Mucosa of gallbladder (tissue), 1 donor: ENCODE results near the gene ARPIN. TPM values are rescaled to one million over a fixed set of nuclear protein-coding genes. Genes with fewer than 3 reads are reported as not detected.
"Not testable (repeated sequence)": the region's sequence is repeated elsewhere in the genome, so short reads cannot be mapped to it uniquely, and the experiment has no call there.

Experiments used
- DNase-seq: peaks from one replicate; pipeline ENCODE4 v3.0.0-alpha.2; 2020; ENCODE audit warnings: low spot score
- total RNA-seq: library from RNA; stranded (reverse); gene quantifications from one replicate; pipeline ENCODE4 v1.2.1, GENCODE V29; 2021
- donor health status: DM: no; HTN: no; CAD: no.

Gene ARPIN
- total RNA-seq, 1 donor from 2014 or later: 23.3 TPM

DNA sequence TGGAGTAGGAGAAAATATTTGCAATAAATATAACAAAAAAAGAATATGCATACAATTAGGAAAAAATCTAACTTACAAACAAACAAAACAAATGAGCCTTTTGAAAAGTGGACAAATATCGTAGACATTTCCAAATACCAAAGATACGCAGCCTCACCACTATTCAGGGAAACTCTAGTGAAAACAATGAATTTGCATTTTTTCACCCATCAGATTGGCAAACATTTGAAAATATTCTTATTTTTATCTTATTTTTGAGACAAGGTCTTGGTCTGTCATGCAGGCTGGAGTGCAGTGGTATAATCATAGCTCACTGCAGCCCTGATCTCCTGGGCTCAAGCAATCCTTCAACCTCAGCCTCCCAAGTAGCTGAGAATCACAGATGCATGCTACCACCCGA lies 34.4 kb downstream of the ARPIN start:
- no peak for DNase-seq

DNA sequence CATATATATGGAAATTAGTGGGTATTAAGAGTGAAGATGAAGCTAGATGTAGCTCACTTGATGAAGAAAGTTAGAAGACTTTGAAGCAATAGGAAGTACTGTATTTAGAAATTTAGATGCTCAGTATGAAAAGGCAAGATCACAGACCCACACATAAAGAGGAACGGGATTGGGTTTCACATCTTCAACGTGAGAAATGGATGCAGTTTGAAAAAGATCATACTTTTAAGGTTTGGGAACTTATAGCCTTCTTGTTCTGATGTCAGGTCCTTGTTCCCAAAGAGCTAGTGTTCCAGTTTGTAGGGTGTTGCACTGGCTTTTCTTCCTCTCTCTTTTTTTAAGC lies 35.7 kb downstream of the ARPIN start:
- no peak for DNase-seq

DNA sequence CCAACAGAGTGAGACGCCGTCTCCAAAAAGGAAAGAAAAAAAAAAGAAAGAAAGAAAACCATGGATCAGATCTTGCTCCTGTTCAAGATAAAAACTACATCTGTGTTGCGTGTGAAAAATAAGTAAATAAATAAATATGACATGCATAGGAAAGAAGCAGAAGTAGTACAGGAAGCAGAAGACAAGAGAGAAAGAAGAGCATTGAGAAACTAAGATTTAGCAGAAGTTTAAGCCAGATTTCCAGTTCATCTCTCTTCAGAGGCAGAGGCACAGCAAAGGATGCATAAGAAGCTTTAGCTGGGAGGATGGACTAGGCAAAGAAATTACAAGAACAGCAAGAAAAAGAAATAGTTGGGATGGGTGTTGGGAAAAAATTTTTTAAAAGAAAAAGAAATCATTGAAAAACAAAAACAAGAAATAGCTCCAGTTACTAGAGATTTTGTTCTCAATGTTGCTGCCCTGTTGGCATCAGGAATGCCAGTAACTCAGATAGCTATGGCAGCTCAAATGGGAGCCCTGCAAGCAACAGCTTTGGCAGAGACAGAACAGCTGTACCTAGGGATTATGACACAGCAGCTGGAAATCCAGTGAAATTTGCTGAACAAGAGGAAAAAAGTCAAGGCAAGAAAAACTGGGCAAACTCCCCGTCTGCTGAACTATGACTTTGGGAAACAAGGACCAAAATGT lies 36.2 kb downstream of the ARPIN start:
- no peak for DNase-seq

DNA sequence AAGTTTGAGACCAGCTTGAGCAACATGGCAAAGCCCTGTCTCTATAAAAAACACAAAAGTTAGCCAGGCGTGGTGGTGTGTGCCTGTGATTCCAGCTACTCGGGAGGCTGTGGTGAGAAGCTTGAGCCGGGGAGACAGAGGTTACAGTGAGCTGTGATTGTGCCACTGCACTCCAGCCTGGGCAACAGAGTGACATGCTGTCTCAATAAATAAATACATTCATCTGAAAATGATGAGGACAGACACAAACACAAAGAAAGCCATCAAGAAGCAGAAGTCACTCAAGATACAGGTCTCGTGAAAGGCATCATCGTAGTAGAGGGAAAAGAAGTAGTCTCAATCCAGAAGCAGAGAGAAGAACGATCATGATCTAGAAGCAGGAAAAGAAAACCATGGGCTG lies 37.0 kb downstream of the ARPIN start:
- DNase-seq: no peak

DNA sequence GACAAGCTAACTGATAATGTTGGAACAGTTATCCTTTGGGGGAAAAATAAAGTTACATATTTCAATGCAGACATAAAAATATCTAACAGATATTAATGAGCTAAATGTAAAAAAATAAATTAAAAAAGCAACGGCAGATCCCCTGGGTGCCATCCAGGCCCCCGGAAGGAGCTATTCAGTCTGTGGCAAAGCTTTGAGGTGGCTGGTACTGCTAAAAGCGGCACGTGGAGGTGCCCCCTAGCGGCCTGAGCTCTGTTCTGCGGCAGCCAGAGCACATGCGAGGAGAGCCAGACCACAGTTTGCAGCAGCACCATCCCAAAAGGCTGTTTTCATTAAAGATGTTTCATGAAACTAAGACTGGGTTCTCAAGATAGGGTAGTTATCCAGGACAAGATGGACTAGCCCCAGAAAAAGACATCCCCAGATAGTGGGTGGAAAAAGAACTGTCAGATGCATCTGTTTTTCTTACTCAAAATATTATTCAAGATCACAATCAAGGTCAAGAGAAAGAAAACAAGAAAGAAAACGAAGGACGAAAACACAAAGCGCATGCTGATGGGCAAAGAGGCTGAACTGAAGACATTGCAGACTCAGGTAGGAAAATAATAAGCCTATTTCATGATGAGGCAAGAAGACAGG lies 37.7 kb downstream of the ARPIN start:
- peak; percentile 83 for DNase-seq

DNA sequence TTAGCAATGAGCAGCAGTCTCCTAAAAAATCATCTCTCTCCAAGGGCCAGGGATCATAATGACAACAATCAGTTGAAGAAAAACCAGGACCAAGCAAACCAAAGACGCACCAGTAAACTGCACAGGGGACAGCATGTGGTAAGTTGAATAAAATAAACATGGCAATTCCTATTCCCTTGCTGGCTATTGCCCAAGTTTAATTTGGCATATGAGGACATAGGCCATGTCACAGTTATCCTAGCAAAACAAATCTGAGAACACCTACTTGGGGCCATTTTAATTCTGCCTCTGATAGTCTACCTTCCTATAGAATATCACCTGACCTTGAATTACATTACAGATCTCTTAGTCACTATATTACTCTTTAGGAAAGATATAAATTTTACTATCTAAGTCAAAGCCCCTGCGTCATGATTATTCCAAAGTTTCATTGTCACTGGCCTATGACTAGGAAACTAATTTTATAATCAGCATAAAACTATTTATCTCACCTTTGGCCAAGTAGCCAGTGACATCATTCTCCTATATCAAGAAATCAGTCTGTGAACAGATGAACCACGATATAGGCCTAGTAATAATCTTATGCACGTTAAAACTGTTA lies 42.0 kb downstream of the ARPIN start:
- no peak for DNase-seq

DNA sequence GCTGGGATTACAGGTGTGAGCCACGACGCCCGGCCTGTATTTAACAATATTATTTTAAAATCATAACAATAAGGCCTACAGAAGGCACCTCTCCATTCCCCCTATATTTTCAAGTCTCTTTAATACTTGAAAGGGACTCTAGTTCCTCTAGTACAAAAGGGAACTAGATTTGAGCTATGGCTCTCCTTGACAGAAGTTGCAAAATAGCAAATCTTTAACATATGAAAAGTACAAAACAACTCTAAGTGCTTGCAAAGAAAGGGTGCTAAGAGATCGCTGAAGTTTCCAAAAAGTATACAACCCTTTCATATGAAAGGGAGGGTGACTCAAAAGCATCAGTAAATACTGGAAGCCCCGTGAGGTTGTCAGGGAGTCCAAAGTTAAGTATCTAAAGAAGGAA lies 42.7 kb downstream of the ARPIN start:
- DNase-seq: no peak

DNA sequence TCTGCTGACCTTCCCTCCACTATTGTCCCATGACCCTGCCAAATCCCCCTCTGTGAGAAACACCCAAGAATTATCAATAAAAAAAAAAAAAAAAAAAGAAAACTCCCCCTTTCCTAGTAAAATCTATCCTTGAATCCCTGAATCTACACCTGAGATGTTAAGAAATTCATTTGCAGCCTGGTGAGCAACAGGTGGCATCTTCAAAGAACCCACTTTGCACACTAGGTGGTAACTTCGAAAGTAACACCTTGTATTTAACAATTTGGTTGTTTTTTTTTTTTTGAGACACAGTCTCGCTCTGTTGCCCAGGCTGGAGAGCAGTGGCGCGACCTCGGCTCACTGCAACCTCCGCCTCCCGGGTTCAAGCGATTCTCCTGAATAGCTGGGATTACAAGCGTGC lies 43.3 kb downstream of the ARPIN start:
- not testable (repeated sequence) for DNase-seq

DNA sequence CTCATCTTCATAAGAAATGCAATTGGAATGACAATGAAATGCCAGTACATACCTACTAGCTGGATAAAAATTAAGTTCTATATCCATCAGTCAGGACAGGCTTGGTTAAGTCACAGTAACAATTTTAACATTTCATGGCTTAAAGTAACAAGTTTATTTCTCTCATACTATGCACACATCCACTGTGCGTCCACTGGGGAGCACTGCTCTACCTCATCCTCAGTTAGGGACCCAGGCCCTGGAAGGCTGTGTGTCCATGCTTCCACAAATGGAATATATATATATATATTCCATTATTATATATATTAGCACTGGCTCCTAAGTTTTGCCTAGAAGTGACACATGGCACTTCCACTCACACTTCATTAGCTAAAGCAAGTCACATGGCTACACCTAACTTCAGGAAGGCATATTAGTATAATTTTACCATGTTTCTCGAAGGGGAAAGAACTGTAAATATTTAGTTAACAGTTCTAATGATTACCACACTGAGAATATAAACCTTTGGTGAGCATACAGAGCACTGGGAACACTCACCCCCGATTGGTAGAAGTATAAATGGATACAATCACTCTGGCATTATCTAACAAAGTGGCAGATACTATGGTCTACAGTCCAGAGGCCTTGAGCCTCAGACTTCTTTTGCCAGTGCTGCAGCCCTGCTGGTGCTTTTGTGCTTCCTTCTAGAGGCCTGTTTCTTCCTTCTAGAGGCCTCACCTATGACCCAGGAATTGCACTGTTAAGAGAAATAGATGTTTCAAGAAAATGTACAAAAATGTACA lies 47.6 kb downstream of the ARPIN start:
- no peak for DNase-seq

DNA sequence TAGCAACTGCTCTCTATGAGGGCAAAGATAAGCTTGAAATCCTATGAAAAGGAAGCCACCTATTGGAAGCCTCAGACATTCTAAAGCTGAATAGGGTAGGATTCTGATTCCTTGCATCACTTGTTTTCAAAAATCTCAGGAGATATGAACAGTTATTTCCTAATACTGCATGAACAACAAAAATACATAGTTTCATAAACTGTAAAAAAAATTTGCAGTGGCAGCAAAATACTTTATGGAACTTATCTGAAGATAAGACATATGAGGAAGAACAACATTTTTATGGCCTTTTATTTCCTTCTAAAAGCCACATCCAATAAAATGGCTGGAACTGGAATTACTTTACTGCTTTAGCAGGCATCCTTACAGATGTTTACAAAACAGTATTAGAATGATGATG lies 48.8 kb downstream of the ARPIN start:
- DNase-seq: no peak

DNA sequence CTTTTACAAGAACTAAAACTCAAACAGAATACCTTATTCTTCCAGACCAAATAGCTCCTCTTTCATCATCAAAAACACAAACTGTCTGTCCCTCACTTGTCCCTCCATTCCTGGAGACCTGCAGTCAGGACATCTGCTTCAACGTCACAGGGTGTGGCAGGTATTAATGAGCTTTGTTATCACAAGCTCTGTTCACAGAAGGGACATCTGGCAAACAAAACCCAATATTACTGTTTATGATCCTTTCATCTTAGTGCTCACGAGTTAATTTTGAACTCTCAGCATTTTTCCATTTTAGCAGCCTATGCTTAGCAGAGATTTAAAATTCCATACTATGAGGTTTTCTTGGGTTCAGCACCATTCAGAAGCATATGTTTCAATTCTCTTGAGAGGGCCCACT lies 51.9 kb downstream of the ARPIN start:
- peak; percentile 40 for DNase-seq

DNA sequence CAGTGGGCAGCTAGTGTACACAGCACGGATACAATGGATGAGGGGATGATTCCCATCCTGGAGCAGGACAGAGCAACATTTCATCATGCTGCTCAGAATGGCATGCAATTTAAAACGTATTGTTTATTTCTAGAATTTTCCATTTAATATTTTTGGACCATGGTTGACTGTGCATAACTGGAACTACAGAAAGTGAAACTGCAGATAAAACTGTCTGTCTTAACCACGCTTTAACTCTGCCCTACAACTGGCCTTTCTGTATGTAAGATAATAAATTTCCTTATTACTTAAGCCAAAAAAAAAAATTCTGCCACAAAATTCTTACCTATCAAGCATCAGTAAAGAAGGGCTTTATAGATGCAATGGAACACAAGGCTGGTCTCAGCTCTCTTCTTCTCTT lies 52.3 kb downstream of the ARPIN start:
- no peak for DNase-seq

DNA sequence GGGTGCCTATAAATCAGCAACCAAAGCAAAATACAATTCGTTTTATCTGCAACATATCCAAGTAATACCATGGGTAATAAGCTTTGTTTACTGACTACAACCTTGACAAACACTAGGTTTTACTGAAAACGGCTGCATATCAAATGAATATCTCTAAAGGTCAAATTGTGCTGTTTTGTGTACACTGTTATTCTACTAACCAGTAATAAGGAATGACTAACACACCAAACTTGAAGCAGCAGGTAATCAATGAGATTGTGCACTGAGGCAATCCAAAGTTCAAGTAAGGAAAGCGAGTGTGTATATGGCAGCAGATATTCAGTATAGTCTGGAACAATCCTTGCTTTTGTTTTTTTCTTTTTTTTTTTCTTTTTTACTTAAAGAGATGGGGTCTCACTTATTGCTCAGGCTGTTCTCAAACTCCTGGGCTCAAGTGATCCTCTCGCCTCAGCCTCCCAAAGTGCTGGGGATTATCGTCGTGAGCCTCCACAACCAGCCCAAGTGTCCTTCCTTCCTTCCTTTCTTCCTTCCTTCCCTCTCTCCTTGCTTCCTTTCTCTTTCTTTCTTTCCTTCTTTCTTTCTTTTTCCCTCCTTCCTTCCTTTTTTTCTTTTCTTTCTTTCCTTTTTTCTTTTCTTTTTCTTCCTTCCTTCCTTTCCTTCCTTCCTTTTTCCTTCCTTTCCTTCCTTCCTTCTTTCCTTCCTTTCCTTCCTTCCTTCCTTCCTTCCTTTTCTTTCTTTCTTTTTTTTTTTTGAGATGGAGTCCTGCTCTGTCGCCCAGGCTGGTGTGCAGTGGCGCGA lies 53.9 kb downstream of the ARPIN start:
- DNase-seq: peak; percentile 35

DNA sequence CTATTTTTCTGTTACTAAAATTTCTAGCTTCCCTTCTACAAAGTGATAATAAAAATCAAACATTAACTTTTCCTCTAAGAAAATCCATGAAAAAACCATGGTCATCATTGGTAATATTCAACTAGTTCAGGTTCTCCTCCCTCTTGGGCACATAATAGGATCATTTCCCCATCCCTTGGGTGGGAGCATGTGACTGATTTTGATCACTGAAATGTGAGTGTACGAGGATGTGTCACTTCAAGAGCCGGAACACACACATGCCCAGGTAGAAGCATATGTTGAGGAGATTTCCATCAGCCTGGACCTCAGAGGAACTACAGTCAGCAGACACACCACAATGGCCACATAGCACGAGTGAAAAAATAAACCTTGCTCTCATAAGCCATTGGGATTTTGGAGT lies 55.1 kb downstream of the ARPIN start:
- peak; percentile 86 for DNase-seq

DNA sequence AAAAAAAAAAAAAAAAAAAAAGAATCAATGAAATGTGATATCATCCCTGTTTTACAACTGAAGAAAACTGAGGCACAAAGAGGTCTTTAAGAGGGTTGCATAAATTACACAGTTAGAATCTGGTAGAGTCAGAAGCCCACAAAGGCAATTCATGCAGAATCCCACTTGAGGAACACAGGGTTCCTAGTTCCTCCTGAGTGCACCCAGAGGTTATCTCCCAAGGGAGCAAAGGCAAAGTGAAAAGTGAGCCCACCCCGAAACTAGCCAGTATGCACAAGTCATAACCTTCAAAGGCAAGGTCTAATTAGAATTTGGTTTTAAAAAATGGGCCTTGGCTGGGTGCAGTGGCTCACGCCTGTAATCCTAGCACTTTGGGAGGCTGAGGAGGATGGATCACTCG lies 56.8 kb downstream of the ARPIN start:
- no peak for DNase-seq

DNA sequence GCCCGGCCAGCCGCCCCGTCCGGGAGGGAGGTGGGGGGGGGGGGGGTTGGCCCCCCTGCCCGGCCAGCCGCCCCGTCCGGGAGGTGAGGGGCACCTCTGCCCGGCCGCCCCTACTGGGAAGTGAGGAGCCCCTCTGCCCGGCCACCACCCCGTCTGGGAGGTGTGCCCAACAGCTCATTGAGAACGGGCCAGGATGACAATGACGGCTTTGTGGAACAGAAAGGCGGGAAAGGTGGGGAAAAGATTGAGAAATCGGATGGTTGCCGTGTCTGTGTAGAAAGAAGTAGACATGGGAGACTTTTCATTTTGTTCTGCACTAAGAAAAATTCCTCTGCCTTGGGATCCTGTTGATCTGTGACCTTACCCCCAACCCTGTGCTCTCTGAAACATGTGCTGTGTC lies 57.9 kb downstream of the ARPIN start:
- not testable (repeated sequence) for DNase-seq

DNA sequence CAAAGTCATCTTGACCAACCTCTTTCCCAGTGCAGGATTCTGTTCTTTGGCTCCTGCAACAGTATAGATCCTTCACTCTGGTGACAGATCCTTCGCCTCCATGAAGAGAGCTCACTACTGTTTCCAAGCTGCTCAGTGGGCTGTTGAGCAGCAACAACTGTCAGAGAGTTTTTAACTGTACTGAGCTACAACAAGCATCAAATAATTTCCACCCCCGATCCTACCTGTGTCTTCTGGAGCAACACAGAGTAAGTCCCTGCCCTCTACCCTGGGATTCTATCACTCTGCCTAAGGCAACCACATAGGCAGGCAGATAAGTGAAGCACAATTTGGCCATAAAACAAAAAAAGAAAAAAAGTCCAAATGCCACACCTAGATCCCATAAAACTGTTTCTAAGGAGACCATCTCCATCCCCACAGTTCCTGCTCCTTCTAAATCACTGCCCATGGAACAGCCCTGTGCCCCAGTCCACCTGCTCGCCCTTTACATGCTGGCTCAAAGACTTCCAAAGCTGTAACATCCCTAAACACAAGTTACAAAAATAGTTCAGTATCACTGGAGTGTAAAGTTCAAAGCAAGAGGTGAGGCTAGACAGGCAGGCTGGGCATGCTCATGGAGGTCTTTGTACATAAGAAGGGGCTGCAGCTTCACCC lies 60.3 kb downstream of the ARPIN start:
- no peak for DNase-seq

DNA sequence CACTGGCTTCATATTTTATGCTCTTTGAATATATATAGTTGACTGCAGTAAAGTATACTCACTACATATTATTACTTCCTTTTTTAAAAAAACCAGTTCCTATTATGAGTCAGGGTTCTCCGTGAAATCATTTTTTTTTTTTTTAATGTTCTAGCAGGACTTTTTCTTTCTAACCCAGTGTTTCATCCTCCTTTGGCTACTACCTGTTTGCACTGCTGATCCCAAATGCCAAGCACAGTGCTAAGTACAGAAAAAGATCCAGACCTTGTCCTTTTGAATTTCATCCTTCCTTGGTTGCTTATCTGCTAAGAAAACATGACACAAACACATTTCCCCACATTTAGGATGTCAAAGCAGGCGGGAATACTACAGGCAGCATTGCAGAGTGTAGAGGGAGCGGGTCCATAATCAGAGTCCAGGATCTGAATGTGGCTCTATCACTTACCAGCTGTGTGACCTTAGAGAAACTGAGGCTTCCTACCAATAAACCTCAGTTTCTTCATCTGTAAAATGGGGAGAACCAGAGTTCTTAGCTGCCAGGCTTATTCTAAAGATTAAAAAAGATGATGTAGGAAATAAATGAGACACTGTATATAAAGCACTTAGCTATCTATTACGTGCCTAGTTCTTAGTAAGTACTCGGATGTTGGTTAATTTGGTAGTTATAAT lies 60.9 kb downstream of the ARPIN start:
- DNase-seq: no peak

DNA sequence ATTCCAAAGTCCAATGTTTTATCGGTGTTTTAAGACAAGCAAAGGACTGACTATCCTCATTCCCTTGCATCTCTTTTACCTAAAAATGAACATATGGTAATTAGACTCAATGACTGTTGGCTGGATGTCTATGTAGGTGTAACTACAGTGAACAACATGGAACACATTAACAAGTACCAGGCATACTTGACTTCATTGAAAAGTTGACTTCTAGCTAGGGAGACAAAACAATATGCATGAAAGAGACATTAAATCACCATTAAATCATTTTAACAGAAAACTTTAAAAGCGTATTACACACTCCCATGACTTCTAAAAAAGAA lies 63.8 kb downstream of the ARPIN start:
- DNase-seq: no peak

DNA sequence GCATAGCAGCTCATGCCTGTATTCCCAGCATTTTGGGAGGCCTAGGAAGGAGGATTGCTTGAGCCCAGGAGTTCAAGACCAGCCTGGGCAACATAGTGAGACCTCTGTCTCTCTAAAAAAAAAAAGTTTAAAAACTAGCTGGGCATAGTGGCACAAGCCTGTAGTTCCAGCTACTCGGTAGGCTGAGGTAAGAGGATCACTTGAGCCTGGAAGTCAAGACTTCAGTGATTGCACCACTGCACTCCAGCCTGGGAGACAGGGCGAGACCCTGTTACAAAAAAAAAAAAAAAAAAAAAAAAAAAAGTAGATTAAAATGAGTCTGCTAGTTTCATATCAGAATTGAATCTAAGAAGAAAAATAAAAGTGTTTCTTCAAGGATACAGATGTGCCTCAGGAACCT lies 65.7 kb downstream of the ARPIN start:
- DNase-seq: no peak

DNA sequence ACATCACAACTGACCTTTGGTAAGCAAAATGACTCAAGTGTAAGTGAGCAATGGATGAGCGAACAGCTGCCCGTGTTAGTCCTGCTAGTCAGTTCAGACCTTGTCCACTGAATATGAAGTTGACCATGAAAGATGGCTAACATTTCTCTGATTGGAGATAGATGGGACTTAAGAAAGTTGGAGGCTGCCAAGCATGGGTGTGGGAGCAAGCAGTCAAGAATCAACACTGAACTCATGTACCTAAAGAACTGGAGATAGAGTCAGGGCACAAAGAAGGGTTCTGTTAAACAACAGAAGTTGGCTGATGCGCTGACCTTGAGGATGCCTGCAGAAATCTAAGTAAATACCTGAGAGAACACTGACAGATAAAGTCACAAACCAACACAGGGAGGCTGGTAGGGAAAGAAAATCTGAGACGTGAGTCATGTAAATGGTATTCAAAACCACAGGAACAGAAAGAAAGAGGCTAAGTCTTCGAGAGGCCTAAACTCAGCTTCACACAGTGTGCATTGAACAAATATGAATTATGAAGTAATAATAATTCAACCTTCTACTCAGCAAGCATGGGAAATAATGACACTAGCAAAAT lies 67.4 kb downstream of the ARPIN start:
- peak; percentile 35 for DNase-seq
